Measurements from ENCODE around the gene SHC3. TPM values are rescaled to one million over a fixed set of nuclear protein-coding genes. Genes with fewer than 3 reads are reported as not detected.

The SHC3 gene
- total RNA-seq, 1 donor from 2014 or later, result 0.83 TPM

- DNase-seq, result no peak
These were observed 200.6 kb downstream of the SHC3 start for GRCh38 chr9:88978034-88978433.

GRCh38 chr9:88976890-88977257, 201.7 kb downstream of the SHC3 start:
- DNase-seq, result no peak
- Mint-ChIP-seq H3K36me3 (ENCODE audit: unreplicated experiment) (peaks cover 10% of the 10 kb centered on the region), H3K9me3 (ENCODE audit: unreplicated experiment) (no peaks in the 10 kb centered on the region), H3K4me1 (ENCODE audit: low read depth, unreplicated experiment) (no peaks in the 10 kb centered on the region), H3K27ac (ENCODE audit: unreplicated experiment) (no peak overlapping the region), H3K27me3 (ENCODE audit: unreplicated experiment) (no peaks in the 10 kb centered on the region), H3K4me3 (ENCODE audit: unreplicated experiment) (no peak overlapping the region)
- no peak for TF ChIP-seq CTCF (IDR thresholded peaks at IDR 0.05; ENCODE audit: partially characterized antibody, unreplicated experiment)

More at GRCh38 chr9:88978034-88978433, 200.6 kb downstream of the SHC3 start:
- Mint-ChIP-seq H3K36me3 (ENCODE audit: unreplicated experiment) (peaks cover 10% of the 10 kb centered on the region), H3K27ac (ENCODE audit: unreplicated experiment) (no peak overlapping the region), H3K4me1 (ENCODE audit: low read depth, unreplicated experiment) (no peaks in the 10 kb centered on the region), H3K27me3 (ENCODE audit: unreplicated experiment) (no peaks in the 10 kb centered on the region), H3K9me3 (ENCODE audit: unreplicated experiment) (no peaks in the 10 kb centered on the region), H3K4me3 (ENCODE audit: unreplicated experiment) (no peak overlapping the region)
- TF ChIP-seq CTCF (IDR thresholded peaks at IDR 0.05; ENCODE audit: partially characterized antibody, unreplicated experiment), result no peak

GRCh38 chr9:88975966-88976889, 202.4 kb downstream of the SHC3 start:
- no peaks in the 10 kb centered on the region for H3K4me1 Mint-ChIP-seq (ENCODE audit: low read depth, unreplicated experiment)
- H3K27ac Mint-ChIP-seq (ENCODE audit: unreplicated experiment), result no peak overlapping the region
- no peak overlapping the region for H3K4me3 Mint-ChIP-seq (ENCODE audit: unreplicated experiment)
- DNase-seq, result no peak
- peaks cover 9% of the 10 kb centered on the region for H3K36me3 Mint-ChIP-seq (ENCODE audit: unreplicated experiment)
- H3K27me3 Mint-ChIP-seq (ENCODE audit: unreplicated experiment), result no peaks in the 10 kb centered on the region
- peaks cover under 1% of the 10 kb centered on the region for H3K9me3 Mint-ChIP-seq (ENCODE audit: unreplicated experiment)
- TF ChIP-seq CTCF (IDR thresholded peaks at IDR 0.05; ENCODE audit: partially characterized antibody, unreplicated experiment), result no peak

GRCh38 chr9:88974641-88975040, 204.0 kb downstream of the SHC3 start:
- no peak for DNase-seq
- peaks cover 6% of the 10 kb centered on the region for H3K36me3 Mint-ChIP-seq (ENCODE audit: unreplicated experiment)
- no peak for TF ChIP-seq CTCF (IDR thresholded peaks at IDR 0.05; ENCODE audit: partially characterized antibody, unreplicated experiment)
- H3K4me3 Mint-ChIP-seq (ENCODE audit: unreplicated experiment), result no peak overlapping the region
- peaks cover 1% of the 10 kb centered on the region for H3K9me3 Mint-ChIP-seq (ENCODE audit: unreplicated experiment)
- H3K27ac Mint-ChIP-seq (ENCODE audit: unreplicated experiment), result no peak overlapping the region
- no peaks in the 10 kb centered on the region for H3K4me1 Mint-ChIP-seq (ENCODE audit: low read depth, unreplicated experiment)
- H3K27me3 Mint-ChIP-seq (ENCODE audit: unreplicated experiment), result peaks cover 1% of the 10 kb centered on the region

Data from glutamatergic neuron (in vitro differentiated cells).